Chondrocyte (in vitro differentiated cells): ENCODE measurements around the gene PRDM15. TPM values are rescaled to one million over a fixed set of nuclear protein-coding genes. Genes with fewer than 3 reads are reported as not detected.

Experiments
- DNase-seq: peaks from one replicate; pipeline ENCODE4 v3.0.0; 2021; ENCODE audit warnings: mixed read lengths, low spot score
- H3K27ac Mint-ChIP-seq: one replicate; pipeline ENCODE4 v1.8.0; 2021; ENCODE audit warnings: mild to moderate bottlenecking, moderate library complexity, mixed read lengths; ENCODE audit not compliant: unreplicated experiment
- H3K27me3 Mint-ChIP-seq: 2 replicates; pipeline ENCODE4 v1.8.0; 2021; ENCODE audit warnings: low read depth, mixed read lengths
- H3K36me3 Mint-ChIP-seq: 2 replicates; pipeline ENCODE4 v1.8.0; 2021; ENCODE audit warnings: low read depth, mixed read lengths
- H3K4me1 Mint-ChIP-seq: 2 replicates; pipeline ENCODE4 v1.8.0; 2021; ENCODE audit warnings: low read depth, mild to moderate bottlenecking, mixed read lengths
- H3K4me3 Mint-ChIP-seq: one replicate; pipeline ENCODE4 v1.8.0; 2021; ENCODE audit warnings: mild to moderate bottlenecking, moderate library complexity, mixed read lengths; ENCODE audit not compliant: unreplicated experiment
- H3K9me3 Mint-ChIP-seq: 2 replicates; pipeline ENCODE4 v1.8.0; 2021; ENCODE audit warnings: low read depth, mixed read lengths
- total RNA-seq: library from RNA; stranded (reverse); gene quantifications from 3 replicates; pipeline ENCODE4 v1.2.1, GENCODE V29; 2021
- TF ChIP-seq, protein P1 (sequence below): fragments of 200-600 bp; sonication (generic); IDR thresholded peaks from 2 replicates; pipeline ENCODE4 v1.5.0; 2021; ENCODE audit warnings: antibody characterized with exemption, mild to moderate bottlenecking, moderate library complexity

PRDM15 gene
- total RNA-seq, 1 donor from 2014 or later = 4.9 TPM

DNA sequence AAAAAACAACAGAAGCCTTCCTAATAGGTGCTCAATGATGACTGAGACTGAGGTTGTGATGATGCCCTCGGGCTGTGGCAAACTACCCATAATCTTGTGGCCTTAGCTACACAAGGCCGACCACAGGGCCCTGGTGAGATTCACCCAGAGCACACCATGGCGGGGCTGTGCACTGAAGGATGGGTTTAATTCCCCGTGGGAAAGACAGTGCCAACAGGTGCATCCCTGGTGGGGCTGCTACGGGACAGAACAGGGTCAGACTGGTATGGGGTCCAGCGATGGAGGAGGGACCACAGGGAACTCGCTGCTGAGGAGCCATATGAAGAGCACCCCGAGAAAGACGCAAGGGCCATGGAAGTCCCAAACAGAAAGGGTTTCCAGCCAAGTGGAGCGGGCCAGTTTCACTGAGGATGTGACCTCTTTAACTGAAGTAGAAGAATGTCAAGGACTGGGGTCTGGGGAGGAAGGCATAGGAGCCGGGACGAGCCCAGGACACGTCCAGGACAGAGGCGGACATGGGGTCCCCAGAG, 21.3 kb downstream of the PRDM15 start:
- Mint-ChIP-seq H3K27ac (no peak overlapping the region), H3K4me3 (no peak overlapping the region)
- TF ChIP-seq, protein P1, sequence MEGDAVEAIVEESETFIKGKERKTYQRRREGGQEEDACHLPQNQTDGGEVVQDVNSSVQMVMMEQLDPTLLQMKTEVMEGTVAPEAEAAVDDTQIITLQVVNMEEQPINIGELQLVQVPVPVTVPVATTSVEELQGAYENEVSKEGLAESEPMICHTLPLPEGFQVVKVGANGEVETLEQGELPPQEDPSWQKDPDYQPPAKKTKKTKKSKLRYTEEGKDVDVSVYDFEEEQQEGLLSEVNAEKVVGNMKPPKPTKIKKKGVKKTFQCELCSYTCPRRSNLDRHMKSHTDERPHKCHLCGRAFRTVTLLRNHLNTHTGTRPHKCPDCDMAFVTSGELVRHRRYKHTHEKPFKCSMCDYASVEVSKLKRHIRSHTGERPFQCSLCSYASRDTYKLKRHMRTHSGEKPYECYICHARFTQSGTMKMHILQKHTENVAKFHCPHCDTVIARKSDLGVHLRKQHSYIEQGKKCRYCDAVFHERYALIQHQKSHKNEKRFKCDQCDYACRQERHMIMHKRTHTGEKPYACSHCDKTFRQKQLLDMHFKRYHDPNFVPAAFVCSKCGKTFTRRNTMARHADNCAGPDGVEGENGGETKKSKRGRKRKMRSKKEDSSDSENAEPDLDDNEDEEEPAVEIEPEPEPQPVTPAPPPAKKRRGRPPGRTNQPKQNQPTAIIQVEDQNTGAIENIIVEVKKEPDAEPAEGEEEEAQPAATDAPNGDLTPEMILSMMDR = no peak

DNA sequence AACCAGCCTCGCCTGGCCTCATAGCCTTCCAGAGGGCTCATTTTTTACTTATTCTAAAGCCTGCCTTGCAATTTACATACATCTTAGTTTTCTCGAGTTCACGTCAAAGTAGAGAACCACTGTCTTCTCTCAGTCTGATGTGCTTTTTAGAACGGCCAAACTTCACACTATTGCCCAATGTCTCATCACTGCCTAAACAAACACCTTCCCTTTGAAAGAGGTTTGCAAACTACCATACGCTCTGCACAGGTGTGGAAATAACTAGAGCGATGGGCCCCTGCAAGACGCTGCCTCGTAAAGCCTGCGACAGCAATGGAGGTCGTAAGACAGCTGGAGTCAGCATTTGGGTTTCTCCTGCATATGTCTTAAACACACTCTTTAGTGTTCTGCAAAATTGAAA, 22.6 kb downstream of the PRDM15 start:
- peaks cover 24% of the 10 kb centered on the region for H3K36me3 Mint-ChIP-seq
- no peaks in the 10 kb centered on the region for H3K9me3 Mint-ChIP-seq
- H3K27ac Mint-ChIP-seq = no peak overlapping the region
- no peaks in the 10 kb centered on the region for H3K27me3 Mint-ChIP-seq
- peak; percentile 8 for DNase-seq
- H3K4me3 Mint-ChIP-seq = no peak overlapping the region
- H3K4me1 Mint-ChIP-seq = peaks cover 3% of the 10 kb centered on the region
- TF ChIP-seq, protein P1 = no peak

More for the DNA sequence above, 21.3 kb downstream of the PRDM15 start:
- Mint-ChIP-seq H3K27me3 (no peaks in the 10 kb centered on the region), H3K9me3 (no peaks in the 10 kb centered on the region), H3K4me1 (peaks cover 13% of the 10 kb centered on the region), H3K36me3 (peaks cover 24% of the 10 kb centered on the region)
- DNase-seq = peak; percentile 44

DNA sequence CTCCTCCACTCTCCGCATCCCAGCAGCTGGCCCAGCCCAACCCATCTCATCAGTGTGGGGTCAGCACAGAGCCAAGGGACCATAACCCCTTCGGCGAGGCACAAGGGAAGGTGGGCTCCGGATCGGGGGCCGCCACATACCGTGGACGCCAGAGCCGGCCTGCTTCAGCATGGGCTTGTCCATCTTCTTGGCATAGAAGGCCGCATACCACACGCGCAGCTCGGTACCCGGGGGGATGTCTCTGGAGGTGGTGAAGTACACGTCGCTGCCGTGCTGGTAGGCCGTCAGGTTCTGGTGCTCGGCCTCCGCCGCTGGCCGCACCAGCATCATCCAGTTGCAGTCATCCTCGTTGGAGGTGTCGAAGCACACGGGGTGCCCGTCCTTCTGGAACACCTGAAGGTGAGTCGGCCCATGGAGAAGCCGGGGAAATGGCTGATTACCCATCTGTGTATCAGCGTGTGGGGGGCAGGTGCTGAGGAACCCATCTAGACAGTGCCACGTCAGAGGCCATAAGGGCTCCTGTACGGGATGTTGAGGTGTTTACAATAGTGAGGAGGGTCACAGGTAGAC, 24.6 kb downstream of the PRDM15 start:
- peak; percentile 48 for DNase-seq
- no peaks in the 10 kb centered on the region for H3K27me3 Mint-ChIP-seq
- peaks cover 26% of the 10 kb centered on the region for H3K36me3 Mint-ChIP-seq
- TF ChIP-seq, protein P1 = no peak
- no peak overlapping the region for H3K27ac Mint-ChIP-seq
- H3K9me3 Mint-ChIP-seq = no peaks in the 10 kb centered on the region
- no peaks in the 10 kb centered on the region for H3K4me1 Mint-ChIP-seq
- no peak overlapping the region for H3K4me3 Mint-ChIP-seq

DNA sequence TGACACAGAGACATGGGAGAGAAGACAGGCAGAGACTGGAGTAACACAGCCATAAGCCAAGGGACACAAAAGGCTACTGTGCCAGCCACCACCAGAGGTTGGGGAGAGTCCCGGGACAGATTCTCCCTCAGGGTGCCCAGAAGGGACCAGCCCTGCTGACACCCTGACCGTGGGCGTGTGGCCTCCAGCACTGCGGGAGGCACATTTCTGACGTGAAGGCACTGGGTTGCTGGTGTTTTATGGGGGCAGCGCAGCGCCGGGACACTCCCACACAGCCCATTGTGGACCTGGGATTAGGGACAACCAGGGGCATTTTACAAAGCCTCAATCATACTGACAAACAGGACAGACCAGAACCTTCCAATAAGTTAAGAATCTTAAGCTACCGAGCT, 26.2 kb downstream of the PRDM15 start:
- TF ChIP-seq, protein P1 = no peak
- Mint-ChIP-seq H3K4me3 (no peak overlapping the region), H3K36me3 (peaks cover 25% of the 10 kb centered on the region), H3K4me1 (no peaks in the 10 kb centered on the region), H3K9me3 (no peaks in the 10 kb centered on the region), H3K27ac (no peak overlapping the region), H3K27me3 (no peaks in the 10 kb centered on the region)
- DNase-seq = no peak

DNA sequence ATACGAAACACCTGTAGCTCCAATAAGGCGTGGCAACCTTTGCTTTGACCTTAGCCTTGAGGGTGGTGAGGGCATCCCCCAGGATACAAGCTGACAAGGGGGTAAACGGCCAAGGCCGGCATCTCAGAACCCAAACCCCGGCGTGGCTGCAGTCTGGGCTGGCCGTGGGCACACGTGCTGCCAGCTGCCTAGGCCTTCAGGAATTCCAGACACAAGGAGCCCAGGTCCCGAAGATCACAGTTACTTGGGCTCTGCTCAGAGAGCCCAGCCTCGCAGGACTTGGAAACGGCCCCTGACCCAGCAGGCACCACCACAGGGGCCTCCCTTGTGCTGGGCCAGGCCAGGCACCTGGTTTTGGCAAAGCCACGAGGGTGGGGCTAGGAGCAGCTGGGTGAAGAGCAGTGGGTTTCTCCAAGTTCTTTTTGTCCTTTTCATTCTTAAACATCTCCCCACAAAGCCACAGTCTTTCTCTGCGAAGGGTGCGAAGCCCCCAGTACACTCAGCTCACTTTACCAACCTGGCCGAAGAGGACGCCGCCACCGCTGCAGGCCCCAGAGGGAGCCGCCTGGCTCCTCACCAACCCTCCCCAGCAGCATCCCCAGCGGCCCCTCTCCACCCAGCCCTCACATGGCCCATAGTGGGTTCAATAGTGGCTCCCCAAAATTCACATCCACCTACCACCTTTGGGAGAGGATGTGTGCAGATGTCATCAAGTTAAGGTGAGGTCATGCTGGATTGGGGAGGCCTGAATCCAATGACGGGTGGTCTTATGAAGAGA, 26.8 kb downstream of the PRDM15 start:
- no peaks in the 10 kb centered on the region for H3K4me1 Mint-ChIP-seq
- H3K27me3 Mint-ChIP-seq = no peaks in the 10 kb centered on the region
- DNase-seq = no peak
- TF ChIP-seq, protein P1 = no peak
- H3K4me3 Mint-ChIP-seq = no peak overlapping the region
- H3K27ac Mint-ChIP-seq = no peak overlapping the region
- peaks cover 21% of the 10 kb centered on the region for H3K36me3 Mint-ChIP-seq
- no peaks in the 10 kb centered on the region for H3K9me3 Mint-ChIP-seq
